ENCODE results near the gene RPS6KB1. TPM values are rescaled to one million over a fixed set of nuclear protein-coding genes. Genes with fewer than 3 reads are reported as not detected.

The RPS6KB1 gene
- total and polyA plus RNA-seq, 2 of the 8 experiments (the other 6 are each of a cell fraction or from before 2014, with no cell fraction given): 3.4 to 28.4 TPM

DNA sequence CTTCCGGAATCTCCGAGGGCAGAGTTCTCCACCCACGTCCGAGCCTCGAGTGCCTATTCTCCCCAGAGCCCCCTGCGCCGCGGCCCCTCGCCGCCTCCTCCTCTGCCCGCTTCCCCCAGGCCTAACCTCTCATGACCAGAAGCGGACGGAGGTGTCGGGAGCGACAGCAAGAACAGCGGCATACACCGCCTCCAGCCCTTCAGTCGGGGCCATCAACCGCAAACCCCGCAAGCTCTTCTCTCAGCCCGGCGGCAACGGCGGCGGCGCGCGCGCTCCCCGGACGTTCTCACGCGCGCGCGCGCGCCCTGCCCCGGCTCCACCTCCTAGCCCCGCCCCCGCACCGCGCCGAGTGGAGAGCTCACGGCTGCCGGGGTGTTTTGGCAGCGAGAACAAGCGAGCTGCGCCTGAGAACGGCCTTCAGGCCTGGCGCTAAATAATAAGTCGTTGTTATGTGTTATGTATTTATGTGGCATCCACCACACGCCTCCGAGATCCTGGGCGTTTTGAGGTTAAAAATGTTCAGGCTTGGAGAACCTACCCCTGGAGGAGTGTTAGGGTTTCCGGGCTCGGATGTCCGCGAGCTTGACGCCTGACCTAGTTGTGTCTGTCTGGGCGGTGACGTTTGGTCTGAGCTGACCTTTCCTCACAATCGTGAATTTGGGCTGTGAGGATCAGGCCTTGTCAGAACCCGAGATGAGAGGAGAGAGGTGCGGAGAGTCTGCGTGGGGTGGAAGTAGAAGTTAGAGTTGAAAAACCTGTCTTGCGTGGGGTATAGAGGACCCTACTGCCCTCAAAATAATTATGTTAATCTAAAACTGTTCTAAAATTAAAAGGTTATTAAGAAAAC is 71.8 kb downstream of the RPS6KB1 start, which contains the start of gene RNFT1 (continued):
- TF ChIP-seq SIX5 (IDR thresholded peaks at IDR 0.05; ENCODE audit: low read depth, low read length) (no peak; the same call in 1 of the 2 replicates), CBX8 (IDR thresholded peaks at IDR 0.05; ENCODE audit: borderline replicate concordance, low read depth, low read length) (no peak), GTF2F1 (IDR thresholded peaks at IDR 0.05; ENCODE audit: borderline replicate concordance, low read depth, low read length) (no peak), POLR2A (IDR thresholded peaks at IDR 0.05; ENCODE audit: control extremely low read depth in 1 of 2, low read depth in 2 of 2, low read length in 2 of 2) (peak in 1 of 2 experiments; percentile 56; a peak in 1 of 3 replicates), SP1 (IDR thresholded peaks at IDR 0.05; ENCODE audit: low read depth, low read length) (peak; percentile 56; the same call in 1 of the 2 replicates), MAFK (IDR thresholded peaks at IDR 0.05; ENCODE audit: low read depth, low read length) (no peak), KDM5A (IDR thresholded peaks at IDR 0.05; ENCODE audit: low read length) (no peak), JUND (IDR thresholded peaks at IDR 0.05; ENCODE audit: low read length) (peak; percentile 71), HDAC6 (IDR thresholded peaks at IDR 0.05; ENCODE audit: low read depth, low read length) (no peak), CTBP2 (IDR thresholded peaks at IDR 0.05; ENCODE audit: borderline replicate concordance, insufficient read depth, insufficient read length, low read length) (no peak), ZNF274 (IDR thresholded peaks at IDR 0.05; ENCODE audit: borderline replicate concordance, extremely low read depth, low read length) (no peak), KDM4A (IDR thresholded peaks at IDR 0.05; ENCODE audit: low read depth, low read length, severe bottlenecking) (peak; percentile 88), TAF7 (optimal IDR thresholded peaks at IDR 0.05; ENCODE audit: borderline replicate concordance, low read depth, low read length) (no peak), EZH2 (IDR thresholded peaks at IDR 0.05; ENCODE audit: low read depth, low read length, severe bottlenecking) (no peak), PHF8 (conservative IDR thresholded peaks at IDR 0.05; ENCODE audit: low read depth, low read length) (peak; percentile 42; the same call in 1 of the 2 replicates), CHD1 (IDR thresholded peaks at IDR 0.05; ENCODE audit: low read depth, low read length) (peak; percentile 70), SIN3A (conservative IDR thresholded peaks at IDR 0.05 in 1 of 2, IDR thresholded peaks at IDR 0.05 in 1 of 2; ENCODE audit: low read depth in 1 of 2, low read length in 2 of 2) (no peak)
- TF ChIP-seq, protein P1, sequence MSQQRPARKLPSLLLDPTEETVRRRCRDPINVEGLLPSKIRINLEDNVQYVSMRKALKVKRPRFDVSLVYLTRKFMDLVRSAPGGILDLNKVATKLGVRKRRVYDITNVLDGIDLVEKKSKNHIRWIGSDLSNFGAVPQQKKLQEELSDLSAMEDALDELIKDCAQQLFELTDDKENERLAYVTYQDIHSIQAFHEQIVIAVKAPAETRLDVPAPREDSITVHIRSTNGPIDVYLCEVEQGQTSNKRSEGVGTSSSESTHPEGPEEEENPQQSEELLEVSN (IDR thresholded peaks at IDR 0.05): no peak
- TF ChIP-seq, protein P2, sequence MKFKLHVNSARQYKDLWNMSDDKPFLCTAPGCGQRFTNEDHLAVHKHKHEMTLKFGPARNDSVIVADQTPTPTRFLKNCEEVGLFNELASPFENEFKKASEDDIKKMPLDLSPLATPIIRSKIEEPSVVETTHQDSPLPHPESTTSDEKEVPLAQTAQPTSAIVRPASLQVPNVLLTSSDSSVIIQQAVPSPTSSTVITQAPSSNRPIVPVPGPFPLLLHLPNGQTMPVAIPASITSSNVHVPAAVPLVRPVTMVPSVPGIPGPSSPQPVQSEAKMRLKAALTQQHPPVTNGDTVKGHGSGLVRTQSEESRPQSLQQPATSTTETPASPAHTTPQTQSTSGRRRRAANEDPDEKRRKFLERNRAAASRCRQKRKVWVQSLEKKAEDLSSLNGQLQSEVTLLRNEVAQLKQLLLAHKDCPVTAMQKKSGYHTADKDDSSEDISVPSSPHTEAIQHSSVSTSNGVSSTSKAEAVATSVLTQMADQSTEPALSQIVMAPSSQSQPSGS (IDR thresholded peaks at IDR 0.05; ENCODE audit: low read length): no peak
- TF ChIP-seq, protein P3, sequence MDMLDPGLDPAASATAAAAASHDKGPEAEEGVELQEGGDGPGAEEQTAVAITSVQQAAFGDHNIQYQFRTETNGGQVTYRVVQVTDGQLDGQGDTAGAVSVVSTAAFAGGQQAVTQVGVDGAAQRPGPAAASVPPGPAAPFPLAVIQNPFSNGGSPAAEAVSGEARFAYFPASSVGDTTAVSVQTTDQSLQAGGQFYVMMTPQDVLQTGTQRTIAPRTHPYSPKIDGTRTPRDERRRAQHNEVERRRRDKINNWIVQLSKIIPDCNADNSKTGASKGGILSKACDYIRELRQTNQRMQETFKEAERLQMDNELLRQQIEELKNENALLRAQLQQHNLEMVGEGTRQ (IDR thresholded peaks at IDR 0.05; ENCODE audit: low read length): no peak

Data from H1 (cell line).